Measurements from ENCODE around the gene WNT5B.

WNT5B gene

GRCh38 chr12:1639538-1639937 is 10.5 kb downstream of the WNT5B start:
- Histone ChIP-seq H3K79me2 (ENCODE audit: low read length) (no peaks in the 10 kb centered on the region), H3K27me3 (ENCODE audit: low read depth, low read length) (no peaks in the 10 kb centered on the region), H3K9ac (ENCODE audit: low read length) (no peak overlapping the region), H3K27ac (ENCODE audit: low read length) (no peak overlapping the region), H3K4me2 (ENCODE audit: low read length) (no peak overlapping the region), H3K4me3 (ENCODE audit: low read length) (no peak overlapping the region), H2AFZ (ENCODE audit: low read depth, low read length) (no peak overlapping the region), H3K36me3 (replicated peaks; ENCODE audit: low read depth, low read length) (no peaks in the 10 kb centered on the region), H4K20me1 (ENCODE audit: insufficient read depth, low read length) (no peaks in the 10 kb centered on the region), H3K4me1 (ENCODE audit: low read length) (no peaks in the 10 kb centered on the region), H3K9me3 (ENCODE audit: insufficient read depth, low read length) (no peaks in the 10 kb centered on the region)
- no peak for TF ChIP-seq EZH2phosphoT487 (IDR thresholded peaks at IDR 0.05; ENCODE audit: low read depth)
- TF ChIP-seq CTCF (IDR thresholded peaks at IDR 0.05; ENCODE audit: low read depth, low read length), result no peak

- no peaks in the 10 kb centered on the region for H3K36me3 ChIP-seq (replicated peaks; ENCODE audit: low read depth, low read length)
- no peaks in the 10 kb centered on the region for H4K20me1 ChIP-seq (ENCODE audit: insufficient read depth, low read length)
- no peaks in the 10 kb centered on the region for H3K79me2 ChIP-seq (ENCODE audit: low read length)
- H3K27me3 ChIP-seq (ENCODE audit: low read depth, low read length), result no peaks in the 10 kb centered on the region
- H3K4me2 ChIP-seq (ENCODE audit: low read length), result no peak overlapping the region
- H3K4me3 ChIP-seq (ENCODE audit: low read length), result no peak overlapping the region
- H3K9ac ChIP-seq (ENCODE audit: low read length), result no peak overlapping the region
- H3K4me1 ChIP-seq (ENCODE audit: low read length), result no peaks in the 10 kb centered on the region
- H2AFZ ChIP-seq (ENCODE audit: low read depth, low read length), result no peak overlapping the region
- no peaks in the 10 kb centered on the region for H3K9me3 ChIP-seq (ENCODE audit: insufficient read depth, low read length)
- TF ChIP-seq CTCF (IDR thresholded peaks at IDR 0.05; ENCODE audit: low read depth, low read length), result no peak
- TF ChIP-seq EZH2phosphoT487 (IDR thresholded peaks at IDR 0.05; ENCODE audit: low read depth), result no peak
- H3K27ac ChIP-seq (ENCODE audit: low read length), result no peak overlapping the region
Observed at GRCh38 chr12:1640328-1641234, 11.6 kb downstream of the WNT5B start.

GRCh38 chr12:1642513-1642912 is 13.5 kb downstream of the WNT5B start:
- no peak overlapping the region for H2AFZ ChIP-seq (ENCODE audit: low read depth, low read length)
- no peaks in the 10 kb centered on the region for H3K36me3 ChIP-seq (replicated peaks; ENCODE audit: low read depth, low read length)
- H3K4me2 ChIP-seq (ENCODE audit: low read length), result no peak overlapping the region
- no peak for TF ChIP-seq EZH2phosphoT487 (IDR thresholded peaks at IDR 0.05; ENCODE audit: low read depth)
- TF ChIP-seq CTCF (IDR thresholded peaks at IDR 0.05; ENCODE audit: low read depth, low read length), result no peak
- no peak overlapping the region for H3K27ac ChIP-seq (ENCODE audit: low read length)
- no peak overlapping the region for H3K4me3 ChIP-seq (ENCODE audit: low read length)
- no peaks in the 10 kb centered on the region for H4K20me1 ChIP-seq (ENCODE audit: insufficient read depth, low read length)
- H3K4me1 ChIP-seq (ENCODE audit: low read length), result no peaks in the 10 kb centered on the region
- H3K9me3 ChIP-seq (ENCODE audit: insufficient read depth, low read length), result no peaks in the 10 kb centered on the region
- no peak overlapping the region for H3K9ac ChIP-seq (ENCODE audit: low read length)
- H3K79me2 ChIP-seq (ENCODE audit: low read length), result no peaks in the 10 kb centered on the region
- no peaks in the 10 kb centered on the region for H3K27me3 ChIP-seq (ENCODE audit: low read depth, low read length)

GRCh38 chr12:1643043-1643442 is 14.0 kb downstream of the WNT5B start:
- H3K4me1 ChIP-seq (ENCODE audit: low read length), result no peaks in the 10 kb centered on the region
- H3K79me2 ChIP-seq (ENCODE audit: low read length), result no peaks in the 10 kb centered on the region
- H3K27me3 ChIP-seq (ENCODE audit: low read depth, low read length), result no peaks in the 10 kb centered on the region
- TF ChIP-seq CTCF (IDR thresholded peaks at IDR 0.05; ENCODE audit: low read depth, low read length) (no peak), EZH2phosphoT487 (IDR thresholded peaks at IDR 0.05; ENCODE audit: low read depth) (no peak)
- H4K20me1 ChIP-seq (ENCODE audit: insufficient read depth, low read length), result no peaks in the 10 kb centered on the region
- H3K4me2 ChIP-seq (ENCODE audit: low read length), result no peak overlapping the region
- H3K9me3 ChIP-seq (ENCODE audit: insufficient read depth, low read length), result no peaks in the 10 kb centered on the region
- no peaks in the 10 kb centered on the region for H3K36me3 ChIP-seq (replicated peaks; ENCODE audit: low read depth, low read length)
- no peak overlapping the region for H3K9ac ChIP-seq (ENCODE audit: low read length)
- H3K27ac ChIP-seq (ENCODE audit: low read length), result no peak overlapping the region
- H2AFZ ChIP-seq (ENCODE audit: low read depth, low read length), result no peak overlapping the region
- H3K4me3 ChIP-seq (ENCODE audit: low read length), result no peak overlapping the region

Measured in OCI-LY3 (cell line).